ENCODE data around the gene TRPC1. TPM values are rescaled to one million over a fixed set of nuclear protein-coding genes. Genes with fewer than 3 reads are reported as not detected.
"Not testable (repeated sequence)": the region's sequence is repeated elsewhere in the genome, so short reads cannot be mapped to it uniquely, and the experiment has no call there.

The TRPC1 gene
- total RNA-seq, 1 donor from 2014 or later: 0.43 TPM

GRCh38 chr3:142750531-142750930 lies 26.7 kb downstream of the TRPC1 start:
- ATAC-seq; DNase-seq (ENCODE audit: low spot score): not testable (repeated sequence)

- not testable (repeated sequence) for ATAC-seq; DNase-seq (ENCODE audit: low spot score)
Measured at GRCh38 chr3:142752605-142753004, 28.8 kb downstream of the TRPC1 start.

GRCh38 chr3:142754494-142754893 lies 30.7 kb downstream of the TRPC1 start:
- ATAC-seq (no peak), DNase-seq (ENCODE audit: low spot score) (no peak)

- DNase-seq (ENCODE audit: low spot score) (no peak), ATAC-seq (no peak)
Measured at GRCh38 chr3:142768338-142768737, 44.5 kb downstream of the TRPC1 start.

GRCh38 chr3:142777927-142778326 lies 54.1 kb downstream of the TRPC1 start:
- ATAC-seq: no peak
- no peak for DNase-seq (ENCODE audit: low spot score)

GRCh38 chr3:142778541-142778940 lies 54.7 kb downstream of the TRPC1 start:
- ATAC-seq (no peak), DNase-seq (ENCODE audit: low spot score) (no peak)

GRCh38 chr3:142779591-142779990 lies 55.8 kb downstream of the TRPC1 start:
- ATAC-seq (no peak), DNase-seq (ENCODE audit: low spot score) (no peak)

GRCh38 chr3:142782616-142783015 lies 58.8 kb downstream of the TRPC1 start:
- ATAC-seq (no peak), DNase-seq (ENCODE audit: low spot score) (no peak)

GRCh38 chr3:142784228-142784627 lies 60.4 kb downstream of the TRPC1 start:
- no peak for DNase-seq (ENCODE audit: low spot score)

GRCh38 chr3:142785996-142786395 lies 62.2 kb downstream of the TRPC1 start:
- ATAC-seq (no peak), DNase-seq (ENCODE audit: low spot score) (no peak)

More at GRCh38 chr3:142784228-142784627, 60.4 kb downstream of the TRPC1 start:
- ATAC-seq: no peak

- ATAC-seq (no peak), DNase-seq (ENCODE audit: low spot score) (no peak)
Measured at GRCh38 chr3:142787719-142788118, 63.9 kb downstream of the TRPC1 start.

GRCh38 chr3:142794508-142794907 lies 70.7 kb downstream of the TRPC1 start:
- DNase-seq (ENCODE audit: low spot score): no peak
- no peak for ATAC-seq

GRCh38 chr3:142795332-142795731 lies 71.5 kb downstream of the TRPC1 start:
- DNase-seq (ENCODE audit: low spot score) (no peak), ATAC-seq (no peak)

GRCh38 chr3:142796823-142797222 lies 73.0 kb downstream of the TRPC1 start:
- ATAC-seq (no peak), DNase-seq (ENCODE audit: low spot score) (no peak)

GRCh38 chr3:142801746-142802145 lies 77.9 kb downstream of the TRPC1 start:
- ATAC-seq (no peak), DNase-seq (ENCODE audit: low spot score) (no peak)

- DNase-seq (ENCODE audit: low spot score) (no peak), ATAC-seq (no peak)
Measured at GRCh38 chr3:142802891-142803290, 79.1 kb downstream of the TRPC1 start.

GRCh38 chr3:142808103-142808917 lies 84.5 kb downstream of the TRPC1 start:
- ATAC-seq (no peak), DNase-seq (ENCODE audit: low spot score) (no peak)

GRCh38 chr3:142809259-142809658 lies 85.4 kb downstream of the TRPC1 start:
- DNase-seq (ENCODE audit: low spot score) (no peak), ATAC-seq (no peak)

GRCh38 chr3:142815803-142816202 lies 92.0 kb downstream of the TRPC1 start:
- ATAC-seq (no peak), DNase-seq (ENCODE audit: low spot score) (no peak)

- no peak for DNase-seq (ENCODE audit: low spot score)
Measured at GRCh38 chr3:142817356-142817755, 93.5 kb downstream of the TRPC1 start.

GRCh38 chr3:142817897-142818296 lies 94.1 kb downstream of the TRPC1 start:
- DNase-seq (ENCODE audit: low spot score): no peak
- no peak for ATAC-seq

More at GRCh38 chr3:142817356-142817755, 93.5 kb downstream of the TRPC1 start:
- no peak for ATAC-seq

- DNase-seq (ENCODE audit: low spot score) (no peak), ATAC-seq (no peak)
Measured at GRCh38 chr3:142818651-142819050, 94.8 kb downstream of the TRPC1 start.

GRCh38 chr3:142819179-142819578 lies 95.3 kb downstream of the TRPC1 start:
- DNase-seq (ENCODE audit: low spot score): no peak

More at GRCh38 chr3:142819179-142819578, 95.3 kb downstream of the TRPC1 start:
- no peak for ATAC-seq
